HepG2 (cell line): ENCODE data around the gene KDM6B. TPM values are rescaled to one million over a fixed set of nuclear protein-coding genes. Genes with fewer than 3 reads are reported as not detected.

ENCODE experiments used
- AFF4 ChIP-seq: sonication (generic); formaldehyde crosslinking; IDR thresholded peaks from 2 replicates; pipeline ENCODE4 v1.4.0; 2020; ENCODE audit warnings: missing genetic modification reagents
- CBFB ChIP-seq: sonication (generic); formaldehyde crosslinking; IDR thresholded peaks from 2 replicates; pipeline ENCODE4 v1.4.0; 2020; ENCODE audit warnings: missing genetic modification reagents
- DR1 ChIP-seq: sonication (generic); formaldehyde crosslinking; IDR thresholded peaks from 2 replicates; pipeline ENCODE4 v1.8.0; 2021; ENCODE audit warnings: mild to moderate bottlenecking, missing genetic modification reagents, inconsistent platforms
- FOXO4 ChIP-seq: sonication (generic); formaldehyde crosslinking; conservative IDR thresholded peaks from 2 replicates; pipeline ENCODE4 v1.8.1; 2023; ENCODE audit warnings: missing genetic modification reagents
- KLF13 ChIP-seq: sonication (generic); formaldehyde crosslinking; IDR thresholded peaks from 2 replicates; pipeline ENCODE4 v1.4.0; 2020; ENCODE audit warnings: mild to moderate bottlenecking, missing genetic modification reagents
- MXD1 ChIP-seq: sonication (generic); formaldehyde crosslinking; IDR thresholded peaks from 2 replicates; pipeline ENCODE4 v1.4.0; 2020; ENCODE audit warnings: mild to moderate bottlenecking, missing genetic modification reagents
- NCOA2 ChIP-seq: sonication (generic); formaldehyde crosslinking; IDR thresholded peaks from 2 replicates; pipeline ENCODE4 v1.8.0; 2022; ENCODE audit warnings: inconsistent platforms
- NR0B2 ChIP-seq: sonication (generic); formaldehyde crosslinking; IDR thresholded peaks from 2 replicates; pipeline ENCODE4 v1.4.0; 2020; ENCODE audit warnings: mild to moderate bottlenecking, missing genetic modification reagents
- RERE ChIP-seq: IDR thresholded peaks from 2 replicates; pipeline ENCODE4 v1.6.1; 2016; ENCODE audit warnings: low read depth, missing genetic modification reagents, missing compliant biosample characterization
- TFE3 ChIP-seq: IDR thresholded peaks from 2 replicates; pipeline ENCODE4 v1.6.1; 2016
- ZKSCAN8 ChIP-seq: IDR thresholded peaks from 2 replicates; pipeline ENCODE4 v1.6.1; 2016; ENCODE audit warnings: borderline replicate concordance, missing genetic modification reagents, missing compliant biosample characterization
- ZNF160 ChIP-seq: sonication (generic); formaldehyde crosslinking; IDR thresholded peaks from 2 replicates; pipeline ENCODE4 v1.8.0; 2022; ENCODE audit warnings: mild to moderate bottlenecking, inconsistent platforms, missing genetic modification reagents
- ZNF333 ChIP-seq: sonication (generic); formaldehyde crosslinking; IDR thresholded peaks from 2 replicates; pipeline ENCODE4 v1.4.0; 2020; ENCODE audit warnings: mild to moderate bottlenecking, missing genetic modification reagents, borderline replicate concordance
- ZNF589 ChIP-seq: sonication (generic); formaldehyde crosslinking; conservative IDR thresholded peaks from 2 replicates; pipeline ENCODE4 v1.8.0; 2022; ENCODE audit warnings: mild to moderate bottlenecking, moderate library complexity, missing genetic modification reagents
- ZNF780A ChIP-seq: sonication (generic); formaldehyde crosslinking; IDR thresholded peaks from 2 replicates; pipeline ENCODE4 v1.8.0; 2022; ENCODE audit warnings: mild to moderate bottlenecking, missing genetic modification reagents, moderate library complexity
- ZNF883 ChIP-seq: sonication (generic); formaldehyde crosslinking; IDR thresholded peaks from 2 replicates; pipeline ENCODE4 v1.5.1; 2020; ENCODE audit warnings: mild to moderate bottlenecking, missing genetic modification reagents; ENCODE audit errors: not compliant biosample characterization
- polyA plus RNA-seq, 8 experiments: library from polyadenylated mRNA; depleted of rRNA in 3 of 8; stranded (reverse) in 7 of 8; unstranded in 1 of 8; fragments of >200 nt; fragmentation: Illumina TruSeq in 4 of 8; extraction: Trizol in 4 of 8; gene quantifications; 2 replicates each; pipeline versions ENCODE4 v1.2.1 to v1.2.3, GENCODE V29; 2011 to 2016; ENCODE audit warnings: low read depth in 4 of 8, missing spikeins in 1 of 8, mixed read lengths in 1 of 8; ENCODE audit not compliant: insufficient read depth in 1 of 8
- total RNA-seq, 5 experiments: library from RNA; depleted of rRNA; stranded (reverse); fragments of >200 nt; fragmentation: Illumina TruSeq; extraction: Trizol; gene quantifications; 2 replicates each; pipeline ENCODE4 v1.2.3, GENCODE V29; 2016; ENCODE audit warnings: low read depth in 1 of 5

KDM6B gene
- total and polyA plus RNA-seq, 2 of the 13 experiments (the other 11 are each of a cell fraction or from before 2014, with no cell fraction given): 1.3 to 2.1 TPM

GRCh38 chr17:7841915-7842379 lies 7.9 kb downstream of the KDM6B start (continued):
- TF ChIP-seq AFF4 (CRISPR knock-in tag) (no peak), MXD1 (CRISPR knock-in tag) (no peak), ZNF780A (CRISPR knock-in tag) (no peak), ZNF160 (0 out of 2 replicates have a peak, but pooled peaks have one; percentile 23), NCOA2 (CRISPR knock-in tag) (no peak; the same call in 1 of the 2 replicates), KLF13 (CRISPR knock-in tag) (no peak), RERE (CRISPR knock-in tag) (no peak), FOXO4 (CRISPR knock-in tag) (no peak), TFE3 (no peak; the same call in 1 of the 2 replicates), NR0B2 (CRISPR knock-in tag) (no peak), DR1 (CRISPR knock-in tag) (no peak), CBFB (CRISPR knock-in tag) (no peak), ZKSCAN8 (CRISPR knock-in tag) (no peak), ZNF333 (no peak; the same call in 1 of the 2 replicates), ZNF589 (CRISPR knock-in tag) (no peak), ZNF883 (CRISPR knock-in tag) (no peak)
